IMR-90 (cell line): ENCODE measurements around the gene MLLT1. TPM values are rescaled to one million over a fixed set of nuclear protein-coding genes. Genes with fewer than 3 reads are reported as not detected.

Experiments
- ATAC-seq: fragments of 200-7000 bp; cut with Tn5 transposase; 2 replicates; pipeline ENCODE4 v1.9.1; 2020; ENCODE audit warnings: low read depth, mild to moderate bottlenecking, moderate library complexity
- BruUV-seq: library from RNA; stranded (reverse); fragments of 400-500 nt; replicated peaks from 2 replicates; lab custom pipeline; 2021; lab: Mats Ljungman, UMichigan
- CTCF ChIA-PET: fragments of 300-600 bp; formaldehyde crosslinking; extraction: SDS; loops from one replicate; lab custom pipeline; 2021; ENCODE audit warnings: antibody characterized with exemption; lab: Yijun Ruan, JAX
- POLR2A ChIA-PET: fragments of 300-600 bp; sonication (Branson Sonifier 250); formaldehyde crosslinking; loops from one replicate; lab custom pipeline; 2022; ENCODE audit warnings: antibody characterized with exemption; ENCODE audit not compliant: unreplicated experiment; lab: Charles Lee
- DNase-seq: peaks from one replicate; pipeline ENCODE4 v3.0.0; 2013
- H2AFZ ChIP-seq: replicated peaks from 2 replicates; pipeline ENCODE3; 2013; ENCODE audit warnings: low read length, mild to moderate bottlenecking; ENCODE audit not compliant: poor library complexity
- H2AK5ac ChIP-seq: 2 replicates; pipeline ENCODE4 v1.6.1; 2013; ENCODE audit warnings: low read depth, low read length, inconsistent platforms
- H2AK9ac ChIP-seq: replicated peaks from 2 replicates; pipeline ENCODE3; 2013; ENCODE audit warnings: mild to moderate bottlenecking, low read depth, low read length, moderate library complexity; ENCODE audit not compliant: poor library complexity
- H2BK120ac ChIP-seq: 2 replicates; pipeline ENCODE4 v1.6.1; 2013; ENCODE audit warnings: low read depth, low read length, inconsistent platforms
- H2BK15ac ChIP-seq: 3 replicates; pipeline ENCODE4 v1.6.1; 2013; ENCODE audit warnings: low read depth, low read length, inconsistent platforms
- H2BK20ac ChIP-seq: 2 replicates; pipeline ENCODE4 v1.6.1; 2013; ENCODE audit warnings: low read depth, mild to moderate bottlenecking, inconsistent platforms, low read length, moderate library complexity
- H2BK5ac ChIP-seq: 2 replicates; pipeline ENCODE4 v1.6.1; 2013; ENCODE audit warnings: mild to moderate bottlenecking, low read depth, low read length, inconsistent platforms; ENCODE audit not compliant: poor library complexity, severe bottlenecking
- H3K14ac ChIP-seq: replicated peaks from 2 replicates; pipeline ENCODE4 v1.6.1; 2013; ENCODE audit warnings: low read depth, low read length, inconsistent platforms
- H3K18ac ChIP-seq: 2 replicates; pipeline ENCODE4 v1.6.1; 2013; ENCODE audit warnings: low read depth, low read length, control low read depth
- H3K23ac ChIP-seq: 2 replicates; pipeline ENCODE4 v1.6.1; 2013; ENCODE audit warnings: low read depth, low read length, inconsistent platforms
- H3K27ac ChIP-seq: 2 replicates; pipeline ENCODE4 v1.5.1; 2013; ENCODE audit warnings: mild to moderate bottlenecking, control low read depth, low read length; ENCODE audit not compliant: insufficient read depth
- H3K27me3 ChIP-seq: 2 replicates; pipeline ENCODE4 v1.6.1; 2013; ENCODE audit warnings: low read length; ENCODE audit not compliant: control insufficient read depth, insufficient read depth
- H3K36me3 ChIP-seq: 2 replicates; pipeline ENCODE4 v1.6.1; 2013; ENCODE audit warnings: low read length, mixed read lengths; ENCODE audit not compliant: control insufficient read depth, insufficient read depth
- H3K4ac ChIP-seq: 2 replicates; pipeline ENCODE4 v1.6.1; 2013; ENCODE audit warnings: low read depth, low read length, inconsistent platforms
- H3K4me1 ChIP-seq: 2 replicates; pipeline ENCODE4 v1.6.1; 2013; ENCODE audit warnings: low read length, mixed read lengths; ENCODE audit not compliant: control insufficient read depth, insufficient read depth
- H3K4me2 ChIP-seq: 2 replicates; pipeline ENCODE4 v1.6.1; 2013; ENCODE audit warnings: low read depth, mild to moderate bottlenecking, control low read depth, low read length, moderate library complexity
- H3K4me3 ChIP-seq: 2 replicates; pipeline ENCODE4 v1.5.1; 2013; ENCODE audit warnings: low read depth, mild to moderate bottlenecking, control low read depth, low read length, moderate library complexity; ENCODE audit not compliant: insufficient read depth
- H3K56ac ChIP-seq: 2 replicates; pipeline ENCODE4 v1.6.1; 2013; ENCODE audit warnings: low read length, inconsistent platforms; ENCODE audit not compliant: insufficient read depth; ENCODE audit errors: extremely low read depth
- H3K79me1 ChIP-seq, 2 experiments: 2 replicates each; pipeline ENCODE4 v1.6.1; 2013; ENCODE audit warnings: low read length in 2 of 2, inconsistent platforms in 1 of 2, low read depth in 1 of 2
- H3K9ac ChIP-seq: 2 replicates; pipeline ENCODE4 v1.6.1; 2013; ENCODE audit warnings: low read depth, low read length, control low read depth
- H3K9me1 ChIP-seq: 2 replicates; pipeline ENCODE4 v1.6.1; 2013; ENCODE audit warnings: low read length, inconsistent platforms; ENCODE audit not compliant: insufficient read depth
- H3K9me3 ChIP-seq: 2 replicates; pipeline ENCODE4 v1.6.1; 2013; ENCODE audit warnings: low read length; ENCODE audit not compliant: control insufficient read depth, insufficient read depth
- H4K20me1 ChIP-seq: 2 replicates; pipeline ENCODE4 v1.6.1; 2013; ENCODE audit warnings: low read length, inconsistent platforms; ENCODE audit not compliant: insufficient read depth
- H4K5ac ChIP-seq: 2 replicates; pipeline ENCODE4 v1.6.1; 2013; ENCODE audit warnings: mild to moderate bottlenecking, low read depth, low read length, control low read depth
- H4K8ac ChIP-seq, 2 experiments: 2 replicates each; pipeline ENCODE4 v1.6.1; 2013; ENCODE audit warnings: low read depth in 2 of 2, low read length in 2 of 2, control low read depth in 1 of 2, inconsistent platforms in 1 of 2
- H4K91ac ChIP-seq: 2 replicates; pipeline ENCODE4 v1.6.1; 2013; ENCODE audit warnings: low read depth, low read length, inconsistent platforms; ENCODE audit not compliant: insufficient read depth
- BHLHE40 ChIP-seq: fragments of 150-350 bp; IDR thresholded peaks from 2 replicates; pipeline ENCODE4 v1.6.1; 2016; ENCODE audit warnings: mild to moderate bottlenecking, low read depth, low read length
- ELK1 ChIP-seq: fragments of 150-350 bp; IDR thresholded peaks from 2 replicates; pipeline ENCODE4 v1.6.1; 2016; ENCODE audit warnings: low read depth, mild to moderate bottlenecking, low read length, moderate library complexity, borderline replicate concordance
- MAZ ChIP-seq: IDR thresholded peaks from 2 replicates; pipeline ENCODE4 v1.6.1; 2012; ENCODE audit warnings: low read depth, mild to moderate bottlenecking, low read length, improper control_type of control experiment, moderate library complexity, borderline replicate concordance
- NFE2L2 ChIP-seq: fragments of 150-350 bp; IDR thresholded peaks from 2 replicates; pipeline ENCODE4 v1.6.1; 2016; ENCODE audit warnings: low read depth, mild to moderate bottlenecking, low read length
- SMC3 ChIP-seq: fragments of 150-350 bp; IDR thresholded peaks from 2 replicates; pipeline ENCODE4 v1.6.1; 2016; ENCODE audit warnings: low read depth, mild to moderate bottlenecking, antibody characterized with exemption, low read length, moderate library complexity
- WGBS, 2 experiments: methylation state at CpG; one replicate each; pipeline versions ENCODE4 v1.1.5 to v1.1.7; 2013; ENCODE audit warnings: missing lambda C conversion rate in 2 of 2; ENCODE audit not compliant: insufficient read length in 1 of 2; ENCODE audit errors: extremely low coverage in 2 of 2; 5-methylcytosine and 5-hydroxymethylcytosine counted together
- dilution Hi-C: fragments of 300-500 bp; cut with HindIII; formaldehyde crosslinking; loops from one replicate; pipeline ENCODE4 v1.14.3; 2018; ENCODE audit warnings: low sequenced_read_pairs; ENCODE audit not compliant: unreplicated experiment
- in situ Hi-C: fragments of 300-500 bp; cut with MboI; formaldehyde crosslinking; loops from 3 replicates; pipeline ENCODE4 v1.14.3; 2019; ENCODE audit warnings: low sequenced_read_pairs, inconsistent platforms, mixed read lengths
- intact Hi-C: fragments of 100-400 bp; cut with micrococcal nuclease; formaldehyde crosslinking; loops from 2 replicates; pipeline ENCODE4 v1.10.0; 2022
- polyA plus RNA-seq, 3 experiments: library from polyadenylated mRNA; depleted of rRNA; stranded (reverse); fragments of >200 nt; gene quantifications; 2 replicates each; pipeline ENCODE4 v1.2.3, GENCODE V29; 2012; ENCODE audit warnings: low replicate concordance in 1 of 3
- total RNA-seq: library from RNA; depleted of rRNA; stranded (reverse); fragments of >200 nt; gene quantifications from 2 replicates; pipeline ENCODE4 v1.2.3, GENCODE V29; 2012

The MLLT1 gene
- total and polyA plus RNA-seq, 2 of the 4 experiments (the other 2 are of a cell fraction) = 1.3 to 30.6 TPM

GRCh38 chr19:6211632-6212402 lies 68.0 kb downstream of the MLLT1 start:
- ATAC-seq = no peak
- dilution Hi-C loops = no loop called here

More at GRCh38 chr19:6211632-6212402, 68.0 kb downstream of the MLLT1 start:
- Histone ChIP-seq H4K91ac (no peak overlapping the region), H3K27me3 (no peaks in the 10 kb centered on the region), H2AK5ac (no peak overlapping the region), H2BK5ac (no peak overlapping the region), H3K27ac (no peak overlapping the region), H2BK120ac (no peak overlapping the region), H3K4me1 (no peaks in the 10 kb centered on the region; the same call in 1 of the 2 replicates), H4K8ac (no peak overlapping the region), H3K4me2 (no peak overlapping the region), H2BK20ac (no peak overlapping the region), H3K23ac (no peak overlapping the region), H3K36me3 (peaks cover 23% of the 10 kb centered on the region), H3K4me3 (no peak overlapping the region), H3K4ac (no peak overlapping the region), H3K56ac (no peak overlapping the region), H4K20me1 (no peaks in the 10 kb centered on the region), H3K18ac (no peak overlapping the region), H2AFZ (no peak overlapping the region), H3K9me1 (no peaks in the 10 kb centered on the region), H2AK9ac (no peak overlapping the region), H4K5ac (no peak overlapping the region), H3K79me1 (peaks cover under 1 to 3% of the 10 kb centered on the region in 2 experiments; a peak in 2 of 4 replicates), H3K14ac (no peak overlapping the region), H2BK15ac (no peak overlapping the region), H3K9ac (no peak overlapping the region), H3K9me3 (no peaks in the 10 kb centered on the region)
- DNase-seq = no peak
- in situ Hi-C loops (no loop called here), intact Hi-C loops (no loop called here)
- TF ChIP-seq SMC3 (no peak), BHLHE40 (no peak), ELK1 (no peak), NFE2L2 (no peak), MAZ (no peak)
- WGBS, 2 experiments = 96% methylated on average over 4 of the region's 43 CpGs; no CpG with 5 or more reads in 1 of the 2 experiments
- no TSS peak for BruUV-seq
- CTCF ChIA-PET = no interaction called here
- POLR2A ChIA-PET = no interaction called here
